GM23338 (cell line): ENCODE data around the gene THADA. TPM values are rescaled to one million over a fixed set of nuclear protein-coding genes. Genes with fewer than 3 reads are reported as not detected.
A peak's percentile ranks its signal among the peaks of the same experiment; 100 is the strongest.

Experiments used
- ATAC-seq: fragments of 200-7000 bp; cut with Tn5 transposase; 3 replicates; pipeline ENCODE4 v1.9.1; 2020
- DNase-seq: peaks from one replicate; pipeline ENCODE4 v3.0.0-alpha.2; 2015; ENCODE audit warnings: low spot score
- H2AFZ ChIP-seq: fragments of 200-600 bp; sonication (generic); 2 replicates; pipeline ENCODE4 v1.8.0; 2016; ENCODE audit warnings: antibody characterized with exemption, mild to moderate bottlenecking, moderate library complexity
- H3F3A ChIP-seq: fragments of 200-600 bp; sonication (generic); replicated peaks from 2 replicates; pipeline ENCODE4 v1.8.0; 2017; ENCODE audit warnings: antibody characterized with exemption, mixed run types, low read depth
- H3K27ac ChIP-seq: fragments of 200-600 bp; sonication (generic); 2 replicates; pipeline ENCODE4 v1.6.1; 2016; ENCODE audit warnings: low read depth
- H3K27me3 ChIP-seq: fragments of 200-600 bp; sonication (generic); 2 replicates; pipeline ENCODE4 v1.8.0; 2016; ENCODE audit warnings: mild to moderate bottlenecking, mixed run types, moderate library complexity; ENCODE audit not compliant: insufficient read depth
- H3K36me3 ChIP-seq: fragments of 200-600 bp; sonication (generic); 2 replicates; pipeline ENCODE4 v1.8.0; 2016; ENCODE audit warnings: mild to moderate bottlenecking; ENCODE audit not compliant: insufficient read depth
- H3K4me1 ChIP-seq: fragments of 200-600 bp; sonication (generic); 2 replicates; pipeline ENCODE4 v1.8.0; 2016; ENCODE audit warnings: mild to moderate bottlenecking, moderate library complexity; ENCODE audit not compliant: insufficient read depth
- H3K4me2 ChIP-seq: fragments of 200-600 bp; sonication (generic); 2 replicates; pipeline ENCODE4 v1.7.1; 2017; ENCODE audit warnings: mixed run types
- H3K4me3 ChIP-seq: fragments of 200-600 bp; sonication (generic); 2 replicates; pipeline ENCODE4 v1.6.1; 2016; ENCODE audit warnings: mixed run types
- H3K79me2 ChIP-seq: fragments of 200-600 bp; sonication (generic); replicated peaks from 2 replicates; pipeline ENCODE4 v1.8.0; 2017; ENCODE audit warnings: mild to moderate bottlenecking; ENCODE audit not compliant: insufficient read depth
- H3K9me2 ChIP-seq: fragments of 200-600 bp; sonication (generic); 2 replicates; pipeline ENCODE4 v1.8.0; 2017; ENCODE audit not compliant: insufficient read depth
- H4K20me1 ChIP-seq: fragments of 200-600 bp; sonication (generic); replicated peaks from 2 replicates; pipeline ENCODE4 v1.8.0; 2017; ENCODE audit warnings: mild to moderate bottlenecking; ENCODE audit not compliant: insufficient read depth
- H3K27ac Mint-ChIP-seq: 2 replicates; pipeline ENCODE4 v1.8.0; 2020; ENCODE audit warnings: inconsistent platforms, mild to moderate bottlenecking, moderate library complexity, mixed read lengths
- H3K27me3 Mint-ChIP-seq: 3 replicates; pipeline ENCODE4 v1.8.0; 2022; ENCODE audit warnings: low read depth, mild to moderate bottlenecking, moderate library complexity, mixed read lengths, inconsistent platforms; ENCODE audit not compliant: insufficient read depth, poor library complexity
- H3K36me3 Mint-ChIP-seq: 3 replicates; pipeline ENCODE4 v1.8.0; 2021; ENCODE audit warnings: low read depth, mild to moderate bottlenecking, inconsistent platforms, moderate library complexity, mixed read lengths
- H3K4me1 Mint-ChIP-seq: 3 replicates; pipeline ENCODE4 v1.8.0; 2020; ENCODE audit warnings: mild to moderate bottlenecking, inconsistent platforms, mixed read lengths
- H3K4me3 Mint-ChIP-seq: 3 replicates; pipeline ENCODE4 v1.8.0; 2021; ENCODE audit warnings: moderate library complexity, mild to moderate bottlenecking, inconsistent platforms, mixed read lengths
- H3K9me3 Mint-ChIP-seq: 3 replicates; pipeline ENCODE4 v1.8.0; 2020; ENCODE audit warnings: moderate library complexity, mild to moderate bottlenecking, inconsistent platforms, mixed read lengths
- CTCF ChIP-seq, 2 experiments: fragments of 200-600 bp in 1 of 2; sonication (generic) in 1 of 2; conservative IDR thresholded peaks; 2 replicates each; pipeline versions ENCODE4 v1.5.1 to v1.6.1; 2016 to 2017; ENCODE audit warnings: antibody characterized with exemption in 2 of 2, low read depth in 2 of 2, mild to moderate bottlenecking in 2 of 2, moderate library complexity in 1 of 2
- ETS1 ChIP-seq: IDR thresholded peaks from 2 replicates; pipeline ENCODE4 v1.6.1; 2016; ENCODE audit warnings: antibody characterized with exemption
- EZH2phosphoT487 ChIP-seq: fragments of 200-600 bp; sonication (generic); IDR thresholded peaks from one replicate; pipeline ENCODE4 v1.8.1; 2018; ENCODE audit warnings: antibody characterized with exemption; ENCODE audit not compliant: unreplicated experiment
- JUNB ChIP-seq: IDR thresholded peaks from one replicate; pipeline ENCODE4 v1.6.1; 2016; ENCODE audit warnings: antibody characterized with exemption; ENCODE audit not compliant: unreplicated experiment
- NANOG ChIP-seq: IDR thresholded peaks from 2 replicates; pipeline ENCODE4 v1.6.1; 2016; ENCODE audit warnings: antibody characterized with exemption, borderline replicate concordance
- REST ChIP-seq: IDR thresholded peaks from one replicate; pipeline ENCODE4 v1.6.1; 2018; ENCODE audit warnings: antibody characterized with exemption; ENCODE audit not compliant: unreplicated experiment
- STAT1 ChIP-seq: IDR thresholded peaks from one replicate; pipeline ENCODE4 v1.6.1; 2016; ENCODE audit warnings: antibody characterized with exemption; ENCODE audit not compliant: unreplicated experiment
- ZNF331 ChIP-seq: fragments of 250-450 bp; sonication (Bioruptor Pico); IDR thresholded peaks from 2 replicates; pipeline ENCODE4 v1.5.0; 2020; ENCODE audit warnings: low read depth, mild to moderate bottlenecking, moderate library complexity
- polyA plus RNA-seq: library from polyadenylated mRNA; unstranded; fragments of >200 nt; fragmentation: Nextera tagmentation; extraction: Ambion mirVana; gene quantifications from 2 replicates; pipeline ENCODE4 v1.2.1, GENCODE V29; 2016
- total RNA-seq: library from RNA; depleted of rRNA; stranded (reverse); fragments of >200 nt; shearing (Covaris generic); gene quantifications from 2 replicates; pipeline ENCODE4 v1.2.3, GENCODE V29; 2014

Gene THADA
- total and polyA plus RNA-seq, 2 experiments from 2014 or later = 17.0 to 30.7 TPM

DNA sequence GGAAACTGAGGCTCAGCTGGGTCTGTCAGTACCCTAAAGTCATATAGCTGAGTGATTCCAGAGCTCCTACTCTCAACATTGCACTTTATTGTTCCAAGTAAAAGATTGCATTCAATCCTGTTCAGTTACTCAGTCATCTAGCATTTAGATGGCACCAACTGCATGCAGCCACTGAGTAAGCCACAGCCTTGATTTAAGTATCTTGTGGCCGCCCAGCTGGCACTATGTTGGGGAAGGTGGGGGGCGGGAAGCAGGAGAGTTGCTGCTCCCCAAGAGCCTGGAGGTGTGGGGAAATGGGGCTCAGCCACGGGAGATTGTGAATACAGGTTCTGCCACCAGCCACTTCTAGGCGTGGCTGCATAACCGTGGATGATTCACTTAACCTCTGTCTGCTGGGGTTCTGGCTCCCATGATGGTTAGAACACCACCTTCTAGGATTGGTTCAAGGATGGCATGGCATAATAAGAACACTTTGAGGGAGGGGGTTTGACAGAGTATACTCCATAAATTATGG lies 386.6 kb downstream of the THADA start:
- peaks cover 14% of the 10 kb centered on the region for H3K27me3 Mint-ChIP-seq
- no peak for ATAC-seq
- Histone ChIP-seq H3K4me1 (peaks cover 18% of the 10 kb centered on the region), H3K79me2 (no peaks in the 10 kb centered on the region), H3K27ac (no peak overlapping the region), H3K4me3 (no peak overlapping the region), H3K4me2 (no peak overlapping the region), H3K9me2 (no peaks in the 10 kb centered on the region), H3K36me3 (no peaks in the 10 kb centered on the region), H3F3A (peaks cover under 1% of the 10 kb centered on the region; the same call in 1 of the 2 replicates), H2AFZ (no peak overlapping the region), H3K27me3 (no peaks in the 10 kb centered on the region), H4K20me1 (no peaks in the 10 kb centered on the region)
- peaks cover 30% of the 10 kb centered on the region for H3K4me1 Mint-ChIP-seq
- H3K36me3 Mint-ChIP-seq = no peaks in the 10 kb centered on the region
- DNase-seq = no peak
- no peak overlapping the region for H3K27ac Mint-ChIP-seq
- no peak for TF ChIP-seq ETS1
- no peak for TF ChIP-seq EZH2phosphoT487
- no peak for TF ChIP-seq ZNF331 (CRISPR knock-in tag)
- no peak for TF ChIP-seq NANOG
- no peak for TF ChIP-seq REST
- TF ChIP-seq JUNB = no peak
- H3K9me3 Mint-ChIP-seq = no peaks in the 10 kb centered on the region
- H3K4me3 Mint-ChIP-seq = no peak overlapping the region

- Histone ChIP-seq H3K4me2 (no peak overlapping the region; the same call in 1 of the 2 replicates), H3K4me3 (no peak overlapping the region), H4K20me1 (no peaks in the 10 kb centered on the region), H3K36me3 (no peaks in the 10 kb centered on the region), H3K27me3 (no peaks in the 10 kb centered on the region), H3K79me2 (no peaks in the 10 kb centered on the region), H3K27ac (no peak overlapping the region), H3K9me2 (no peaks in the 10 kb centered on the region), H2AFZ (no peak overlapping the region), H3F3A (no peaks in the 10 kb centered on the region), H3K4me1 (peaks cover 7% of the 10 kb centered on the region; the same call in 1 of the 2 replicates)
- H3K4me3 Mint-ChIP-seq = no peak overlapping the region
- no peaks in the 10 kb centered on the region for H3K36me3 Mint-ChIP-seq
- H3K4me1 Mint-ChIP-seq = peaks cover 25% of the 10 kb centered on the region
- H3K27me3 Mint-ChIP-seq = peaks cover 18% of the 10 kb centered on the region
- TF ChIP-seq CTCF (conservative IDR thresholded peaks at IDR 0.05; ENCODE audit: low read depth in 2 of 2) = peak; percentile 40 to 61
- no peak for TF ChIP-seq STAT1
- peak; percentile 93 for ATAC-seq
- no peaks in the 10 kb centered on the region for H3K9me3 Mint-ChIP-seq
- no peak overlapping the region; the same call in 1 of the 2 replicates for H3K27ac Mint-ChIP-seq
- DNase-seq = peak; percentile 77
Observed at GRCh38 chr2:43207553-43208300, 388.1 kb downstream of the THADA start.
